Islet precursor cell (in vitro differentiated cells): ENCODE measurements around the gene ADGB.
A peak's percentile ranks its signal among the peaks of the same experiment; 100 is the strongest.
"Not testable (repeated sequence)": the region's sequence is repeated elsewhere in the genome, so short reads cannot be mapped to it uniquely, and the experiment has no call there.

Experiments used
- DNase-seq: peaks from one replicate; pipeline ENCODE4 v3.0.0-alpha.2; 2018

The ADGB gene

GRCh38 chr6:146770275-146770964 is 171.6 kb downstream of the ADGB start:
- no peak for DNase-seq

- DNase-seq = no peak
Observed at GRCh38 chr6:146770965-146771735, 172.4 kb downstream of the ADGB start.

GRCh38 chr6:146775220-146775619 is 176.4 kb downstream of the ADGB start:
- DNase-seq = no peak

GRCh38 chr6:146781836-146782235 is 183.1 kb downstream of the ADGB start:
- DNase-seq = no peak

GRCh38 chr6:146785001-146785585 is 186.3 kb downstream of the ADGB start:
- DNase-seq = no peak

- DNase-seq = no peak
Observed at GRCh38 chr6:146787876-146788508, 189.2 kb downstream of the ADGB start.

GRCh38 chr6:146790561-146791091 is 191.9 kb downstream of the ADGB start:
- no peak for DNase-seq

GRCh38 chr6:146791930-146792329 is 193.2 kb downstream of the ADGB start:
- no peak for DNase-seq

GRCh38 chr6:146793218-146793617 is 194.4 kb downstream of the ADGB start:
- not testable (repeated sequence) for DNase-seq

GRCh38 chr6:146795479-146796133 is 196.8 kb downstream of the ADGB start:
- DNase-seq = no peak

GRCh38 chr6:146803167-146803566 is 204.4 kb downstream of the ADGB start:
- not testable (repeated sequence) for DNase-seq

- no peak for DNase-seq
Observed at GRCh38 chr6:146803601-146804000, 204.8 kb downstream of the ADGB start.

- DNase-seq = no peak
Observed at GRCh38 chr6:146805546-146806325, 207.0 kb downstream of the ADGB start.

GRCh38 chr6:146809014-146809413 is 210.2 kb downstream of the ADGB start:
- peak; percentile 65 for DNase-seq

GRCh38 chr6:146812811-146813321 is 214.1 kb downstream of the ADGB start:
- not testable (repeated sequence) for DNase-seq

GRCh38 chr6:146813554-146813953 is 214.8 kb downstream of the ADGB start:
- no peak for DNase-seq

GRCh38 chr6:146814148-146814750 is 215.5 kb downstream of the ADGB start:
- no peak for DNase-seq

- peak; percentile 71 for DNase-seq
Observed at GRCh38 chr6:146815511-146816462, 217.0 kb downstream of the ADGB start.

GRCh38 chr6:146819596-146820320 is 221.0 kb downstream of the ADGB start:
- DNase-seq = peak; percentile 64
